Fibroblast of lung (primary cell): ENCODE data around the gene TRIM74. TPM values are rescaled to one million over a fixed set of nuclear protein-coding genes. Genes with fewer than 3 reads are reported as not detected.
A peak's percentile ranks its signal among the peaks of the same experiment; 100 is the strongest.
"Not testable (repeated sequence)": the region's sequence is repeated elsewhere in the genome, so short reads cannot be mapped to it uniquely, and the experiment has no call there.

Source experiments
- DNase-seq, 2 donors: peaks; one replicate each; pipeline versions ENCODE4 v3.0.0 to v3.0.0-alpha.2; 2010; ENCODE audit warnings: low read depth in 2 of 2
- H2AFZ ChIP-seq: 2 replicates; pipeline ENCODE4 v1.5.1; 2012; ENCODE audit warnings: low read length, control low read depth, inconsistent platforms
- H3K27ac ChIP-seq: 2 replicates; pipeline ENCODE4 v1.5.1; 2011; ENCODE audit warnings: low read length, control low read depth; ENCODE audit not compliant: insufficient read depth
- H3K27me3 ChIP-seq: 2 replicates; pipeline ENCODE4 v1.5.1; 2011; ENCODE audit warnings: mild to moderate bottlenecking, low read length; ENCODE audit not compliant: control insufficient read depth, insufficient read depth
- H3K36me3 ChIP-seq: 2 replicates; pipeline ENCODE4 v1.5.1; 2011; ENCODE audit warnings: low read length; ENCODE audit not compliant: control insufficient read depth, insufficient read depth
- H3K4me1 ChIP-seq: 2 replicates; pipeline ENCODE4 v1.5.1; 2011; ENCODE audit warnings: low read length; ENCODE audit not compliant: control insufficient read depth, insufficient read depth; ENCODE audit errors: extremely low read depth
- H3K4me2 ChIP-seq: 2 replicates; pipeline ENCODE4 v1.5.1; 2011; ENCODE audit warnings: low read length, control low read depth; ENCODE audit not compliant: insufficient read depth; ENCODE audit errors: extremely low read depth
- H3K4me3 ChIP-seq, 4 experiments: fragments of 200-600 bp in 1 of 4; sonication (generic) in 1 of 4; replicated peaks in 1 of 4; 2 replicates each; pipeline ENCODE4 v1.5.1; 2011 to 2016; ENCODE audit warnings: low read length in 4 of 4, low read depth in 3 of 4, mild to moderate bottlenecking in 3 of 4, control low read depth in 2 of 4, inconsistent platforms in 1 of 4, mixed read lengths in 1 of 4; ENCODE audit not compliant: insufficient read depth in 1 of 4; ENCODE audit errors: control extremely low read depth in 1 of 4
- H3K79me2 ChIP-seq: 2 replicates; pipeline ENCODE4 v1.5.1; 2012; ENCODE audit warnings: mild to moderate bottlenecking, low read length, inconsistent platforms; ENCODE audit not compliant: control insufficient read depth, insufficient read depth
- H3K9ac ChIP-seq: 2 replicates; pipeline ENCODE4 v1.5.1; 2011; ENCODE audit warnings: mild to moderate bottlenecking, low read length, control low read depth; ENCODE audit not compliant: insufficient read depth
- H3K9me3 ChIP-seq: 2 replicates; pipeline ENCODE4 v1.5.1; 2012; ENCODE audit warnings: low read depth, low read length; ENCODE audit not compliant: control insufficient read depth, insufficient read depth
- H4K20me1 ChIP-seq: 2 replicates; pipeline ENCODE4 v1.5.1; 2011; ENCODE audit warnings: low read length; ENCODE audit not compliant: control insufficient read depth, insufficient read depth; ENCODE audit errors: extremely low read depth
- polyA plus RNA-seq, 2 donors: library from polyadenylated mRNA; depleted of rRNA in 1 of 2; stranded (reverse) in 1 of 2; unstranded in 1 of 2; fragments of >200 nt; gene quantifications; 2 replicates each; pipeline ENCODE4 v1.2.1, GENCODE V29; 2011 to 2012; ENCODE audit warnings: missing spikeins in 1 of 2
- total RNA-seq: library from RNA; depleted of rRNA; stranded (reverse); fragments of >200 nt; gene quantifications from 2 replicates; pipeline ENCODE4 v1.2.1, GENCODE V29; 2014
- TF ChIP-seq, protein P1 (sequence below), 2 donors: IDR thresholded peaks in 1 of 2; conservative IDR thresholded peaks in 1 of 2; 1 replicate in 1 of 2; 2 replicates in 1 of 2; pipeline ENCODE4 v1.5.1; 2011 to 2012; ENCODE audit warnings: low read length in 2 of 2, control low read depth in 1 of 2, inconsistent platforms in 1 of 2, low read depth in 1 of 2, mild to moderate bottlenecking in 1 of 2

TRIM74 gene
- total and polyA plus RNA-seq, 2 donors (not counting 1 experiment from before 2014, with no cell fraction given), result not detected

DNA sequence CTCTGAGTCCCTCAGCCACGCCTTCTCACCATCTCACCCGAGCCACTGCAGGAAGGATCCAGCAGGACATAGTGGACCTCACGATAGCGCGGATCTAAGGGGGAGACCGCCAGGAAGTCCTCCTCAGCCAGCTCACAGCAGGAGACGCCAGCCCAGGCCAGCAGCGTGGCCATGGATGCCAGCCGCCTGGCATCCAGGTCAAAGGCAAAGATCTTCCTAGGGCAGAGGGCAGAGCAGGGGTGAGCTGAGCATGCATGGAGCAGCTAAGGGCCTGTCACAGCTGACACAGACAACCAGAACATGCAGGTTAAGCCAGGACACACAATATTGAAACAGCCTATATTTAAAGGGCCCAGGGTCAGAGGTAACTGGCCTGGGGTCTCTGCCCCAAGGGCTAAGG is 20.0 kb downstream of the TRIM74 start:
- not testable (repeated sequence) for H2AFZ ChIP-seq, H4K20me1 ChIP-seq, H3K4me2 ChIP-seq, H3K4me1 ChIP-seq, H3K9me3 ChIP-seq, H3K4me3 ChIP-seq, H3K36me3 ChIP-seq, H3K27me3 ChIP-seq, H3K79me2 ChIP-seq, H3K9ac ChIP-seq, DNase-seq, H3K27ac ChIP-seq

DNA sequence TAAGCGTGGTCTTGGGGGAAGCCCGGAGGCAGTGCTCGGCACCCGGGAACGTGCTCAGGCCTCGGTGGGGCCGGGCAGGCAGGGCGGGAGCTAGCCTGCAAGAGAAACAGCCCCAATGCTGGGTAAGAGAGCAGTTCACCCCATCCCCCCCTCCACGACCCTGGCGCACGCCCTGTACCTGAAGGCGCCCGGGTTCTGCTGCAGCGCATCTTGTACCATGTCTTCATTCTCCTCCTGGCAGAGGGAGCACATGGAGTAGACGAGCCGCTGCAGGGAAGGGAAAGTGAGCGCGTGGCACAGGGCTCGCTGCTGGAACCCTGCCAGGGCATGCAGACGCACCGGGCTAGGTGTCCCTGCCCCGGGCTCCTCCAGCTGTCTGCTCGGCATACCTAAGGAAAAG is 20.6 kb downstream of the TRIM74 start:
- H3K27me3 ChIP-seq, H3K4me1 ChIP-seq, H3K4me3 ChIP-seq, H4K20me1 ChIP-seq, H3K9me3 ChIP-seq, H3K27ac ChIP-seq, DNase-seq, H3K4me2 ChIP-seq, H3K9ac ChIP-seq, H3K36me3 ChIP-seq, H3K79me2 ChIP-seq, H2AFZ ChIP-seq: not testable (repeated sequence)

DNA sequence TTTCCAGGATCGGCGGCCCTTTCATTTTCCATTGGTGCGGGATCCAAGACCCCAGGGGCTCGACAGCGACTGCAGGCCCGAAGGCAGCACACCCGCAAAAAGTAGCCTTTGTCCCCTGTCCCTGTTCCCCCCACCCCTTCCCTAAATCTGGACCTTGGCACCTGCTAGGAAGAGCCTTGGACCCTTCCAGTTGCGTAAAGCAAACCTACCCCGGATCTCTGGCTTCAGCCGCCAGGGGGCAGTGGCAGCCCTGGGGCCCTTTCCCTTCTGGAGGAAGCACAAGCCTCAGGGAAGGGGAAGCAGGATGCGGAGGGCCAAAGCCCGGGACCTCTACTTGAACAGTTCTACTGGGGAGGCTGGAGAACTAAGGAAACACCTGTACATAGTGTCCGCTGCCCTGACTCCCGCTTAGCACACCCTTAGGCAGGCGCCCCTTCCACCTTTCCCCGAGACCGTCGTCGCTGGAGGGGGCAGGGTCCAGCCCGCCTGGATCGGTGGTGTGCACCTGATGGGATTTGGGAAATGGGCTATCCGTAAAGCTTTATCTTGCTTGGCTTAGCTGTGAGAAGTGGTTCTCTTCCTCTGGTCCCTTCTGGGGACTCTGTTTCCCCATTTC is 23.0 kb downstream of the TRIM74 start:
- not testable (repeated sequence) for H3K4me3 ChIP-seq, H2AFZ ChIP-seq, H3K9me3 ChIP-seq, H3K79me2 ChIP-seq, H3K27me3 ChIP-seq, H3K4me1 ChIP-seq, H3K27ac ChIP-seq, H4K20me1 ChIP-seq, DNase-seq, H3K9ac ChIP-seq, H3K4me2 ChIP-seq, H3K36me3 ChIP-seq
- TF ChIP-seq, protein P1, sequence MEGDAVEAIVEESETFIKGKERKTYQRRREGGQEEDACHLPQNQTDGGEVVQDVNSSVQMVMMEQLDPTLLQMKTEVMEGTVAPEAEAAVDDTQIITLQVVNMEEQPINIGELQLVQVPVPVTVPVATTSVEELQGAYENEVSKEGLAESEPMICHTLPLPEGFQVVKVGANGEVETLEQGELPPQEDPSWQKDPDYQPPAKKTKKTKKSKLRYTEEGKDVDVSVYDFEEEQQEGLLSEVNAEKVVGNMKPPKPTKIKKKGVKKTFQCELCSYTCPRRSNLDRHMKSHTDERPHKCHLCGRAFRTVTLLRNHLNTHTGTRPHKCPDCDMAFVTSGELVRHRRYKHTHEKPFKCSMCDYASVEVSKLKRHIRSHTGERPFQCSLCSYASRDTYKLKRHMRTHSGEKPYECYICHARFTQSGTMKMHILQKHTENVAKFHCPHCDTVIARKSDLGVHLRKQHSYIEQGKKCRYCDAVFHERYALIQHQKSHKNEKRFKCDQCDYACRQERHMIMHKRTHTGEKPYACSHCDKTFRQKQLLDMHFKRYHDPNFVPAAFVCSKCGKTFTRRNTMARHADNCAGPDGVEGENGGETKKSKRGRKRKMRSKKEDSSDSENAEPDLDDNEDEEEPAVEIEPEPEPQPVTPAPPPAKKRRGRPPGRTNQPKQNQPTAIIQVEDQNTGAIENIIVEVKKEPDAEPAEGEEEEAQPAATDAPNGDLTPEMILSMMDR (conservative IDR thresholded peaks at IDR 0.05 in 1 of 2, IDR thresholded peaks at IDR 0.05 in 1 of 2; ENCODE audit: low read depth in 1 of 2, low read length in 2 of 2), result peak; percentile 28 to 34

DNA sequence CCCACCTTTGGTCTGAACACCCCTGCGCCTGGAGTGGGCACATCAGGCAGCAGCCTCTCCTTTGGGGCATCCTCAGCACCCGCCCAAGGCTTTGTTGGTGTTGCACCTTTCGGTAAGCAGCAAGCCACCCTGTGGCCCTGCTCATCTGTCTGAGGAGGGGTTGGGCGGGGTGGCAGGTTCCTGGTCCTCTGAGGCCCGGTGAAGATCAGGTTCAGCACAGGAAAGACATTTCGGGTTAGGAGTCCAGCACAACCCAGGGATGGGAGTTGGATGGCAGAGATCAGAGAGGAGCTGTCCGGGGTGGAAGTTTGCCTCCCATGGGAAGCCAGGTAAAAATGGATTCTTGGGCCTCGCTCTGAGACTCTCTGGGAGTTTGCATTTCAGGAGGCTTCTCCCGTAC is 23.7 kb downstream of the TRIM74 start:
- H3K9me3 ChIP-seq, H2AFZ ChIP-seq, H3K4me1 ChIP-seq, H3K27ac ChIP-seq, H3K4me2 ChIP-seq, DNase-seq, H3K27me3 ChIP-seq, H3K79me2 ChIP-seq, H3K36me3 ChIP-seq, H3K4me3 ChIP-seq, H3K9ac ChIP-seq, H4K20me1 ChIP-seq: not testable (repeated sequence)

DNA sequence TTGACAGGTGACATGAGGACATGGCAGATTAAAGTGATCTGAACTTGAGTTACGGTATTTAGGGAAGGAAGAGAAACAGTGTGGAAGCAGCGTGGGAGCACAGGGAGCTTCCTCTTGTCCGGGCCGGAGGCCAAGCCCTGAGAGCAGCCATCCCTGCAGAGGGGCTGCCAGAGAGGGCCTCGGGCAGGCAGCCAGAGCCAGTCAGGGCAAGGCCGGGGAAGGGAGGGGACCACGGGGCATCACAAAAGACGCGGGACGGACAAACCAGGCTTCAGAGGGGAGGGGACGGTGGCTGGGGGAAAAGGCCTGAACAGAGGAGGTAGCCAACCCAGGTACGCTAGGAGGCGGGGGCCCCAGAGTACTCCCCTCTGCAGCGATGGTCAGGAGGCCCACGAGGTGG is 24.3 kb downstream of the TRIM74 start:
- DNase-seq, H3K27ac ChIP-seq, H3K4me2 ChIP-seq, H3K4me1 ChIP-seq, H3K9me3 ChIP-seq, H3K27me3 ChIP-seq, H3K36me3 ChIP-seq, H3K9ac ChIP-seq, H4K20me1 ChIP-seq, H3K4me3 ChIP-seq, H2AFZ ChIP-seq, H3K79me2 ChIP-seq: not testable (repeated sequence)

GRCh38 chr7:72942956-72943355 is 26.3 kb downstream of the TRIM74 start:
- not testable (repeated sequence) for H3K79me2 ChIP-seq, H3K4me1 ChIP-seq, H3K27ac ChIP-seq, H3K27me3 ChIP-seq, H3K9me3 ChIP-seq, H4K20me1 ChIP-seq, H3K4me3 ChIP-seq, H3K36me3 ChIP-seq, H3K9ac ChIP-seq, H3K4me2 ChIP-seq, DNase-seq, H2AFZ ChIP-seq
